HepG2 (cell line): ENCODE results near the gene IL17C. TPM values are rescaled to one million over a fixed set of nuclear protein-coding genes. Genes with fewer than 3 reads are reported as not detected.
A peak's percentile ranks its signal among the peaks of the same experiment; 100 is the strongest.

ENCODE experiments used
- CAMTA2 ChIP-seq: sonication (generic); formaldehyde crosslinking; IDR thresholded peaks from 2 replicates; pipeline ENCODE4 v1.4.0; 2020; ENCODE audit warnings: mild to moderate bottlenecking, missing genetic modification reagents, borderline replicate concordance
- CBFB ChIP-seq: sonication (generic); formaldehyde crosslinking; IDR thresholded peaks from 2 replicates; pipeline ENCODE4 v1.4.0; 2020; ENCODE audit warnings: missing genetic modification reagents
- EP300 ChIP-seq, 3 experiments: sonication (generic) in 1 of 3; formaldehyde crosslinking in 1 of 3; IDR thresholded peaks; 2 replicates each; pipeline versions ENCODE4 v1.5.1 to v1.6.1; 2011 to 2020; ENCODE audit warnings: low read depth in 2 of 3, low read length in 2 of 3, borderline replicate concordance in 1 of 3, improper control_type of control experiment in 1 of 3, mild to moderate bottlenecking in 1 of 3, missing genetic modification reagents in 1 of 3, moderate library complexity in 1 of 3
- HNRNPL ChIP-seq: fragments of 200-400 bp; formaldehyde crosslinking; IDR thresholded peaks from 2 replicates; pipeline ENCODE4 v1.6.1; 2017; ENCODE audit warnings: mild to moderate bottlenecking, low read depth, low read length
- HNRNPUL1 ChIP-seq: fragments of 200-400 bp; formaldehyde crosslinking; IDR thresholded peaks from 2 replicates; pipeline ENCODE4 v1.6.1; 2017; ENCODE audit warnings: low read depth, mild to moderate bottlenecking, low read length, moderate library complexity
- HOXA3 ChIP-seq: sonication (generic); formaldehyde crosslinking; IDR thresholded peaks from 2 replicates; pipeline ENCODE4 v1.5.0; 2020; ENCODE audit warnings: missing genetic modification reagents
- KAT7 ChIP-seq: IDR thresholded peaks from 2 replicates; pipeline ENCODE4 v1.6.1; 2018; ENCODE audit warnings: borderline replicate concordance, missing compliant biosample characterization
- MEIS2 ChIP-seq: sonication (generic); formaldehyde crosslinking; IDR thresholded peaks from 2 replicates; pipeline ENCODE4 v1.9.0; 2021; ENCODE audit warnings: mild to moderate bottlenecking, missing genetic modification reagents
- PHF8 ChIP-seq: sonication (generic); formaldehyde crosslinking; IDR thresholded peaks from 2 replicates; pipeline ENCODE4 v1.5.0; 2020; ENCODE audit warnings: missing genetic modification reagents
- POLR2AphosphoS2 ChIP-seq: IDR thresholded peaks from 2 replicates; pipeline ENCODE4 v1.6.1; 2011; ENCODE audit warnings: low read depth, low read length, improper control_type of control experiment
- RXRA ChIP-seq: sonication (generic); formaldehyde crosslinking; IDR thresholded peaks from 2 replicates; pipeline ENCODE4 v1.5.1; 2020; ENCODE audit warnings: missing genetic modification reagents
- SP2 ChIP-seq: sonication (generic); formaldehyde crosslinking; IDR thresholded peaks from 2 replicates; pipeline ENCODE4 v1.5.1; 2020; ENCODE audit warnings: mild to moderate bottlenecking, missing genetic modification reagents
- SRSF1 ChIP-seq: fragments of 200-400 bp; formaldehyde crosslinking; optimal IDR thresholded peaks from 2 replicates; pipeline ENCODE3; 2017; ENCODE audit warnings: mild to moderate bottlenecking, low read depth, low read length, moderate library complexity
- SRY ChIP-seq: sonication (generic); formaldehyde crosslinking; IDR thresholded peaks from 2 replicates; pipeline ENCODE4 v1.8.0; 2022; ENCODE audit warnings: mild to moderate bottlenecking, missing genetic modification reagents
- THYN1 ChIP-seq: sonication (generic); formaldehyde crosslinking; IDR thresholded peaks from 2 replicates; pipeline ENCODE4 v1.8.1; 2023; ENCODE audit warnings: low read depth, mild to moderate bottlenecking, moderate library complexity, missing genetic modification reagents, borderline replicate concordance
- ZNF331 ChIP-seq: sonication (generic); formaldehyde crosslinking; IDR thresholded peaks from 2 replicates; pipeline ENCODE4 v1.4.0; 2020; ENCODE audit warnings: missing genetic modification reagents
- ZNF33B ChIP-seq: sonication (generic); formaldehyde crosslinking; IDR thresholded peaks from 2 replicates; pipeline ENCODE4 v1.5.1; 2020; ENCODE audit warnings: mild to moderate bottlenecking, missing genetic modification reagents
- ZNF350 ChIP-seq: sonication (generic); formaldehyde crosslinking; IDR thresholded peaks from 2 replicates; pipeline ENCODE4 v1.4.0; 2020; ENCODE audit warnings: mild to moderate bottlenecking, low read depth, missing genetic modification reagents, borderline replicate concordance
- ZNF567 ChIP-seq: sonication (generic); formaldehyde crosslinking; IDR thresholded peaks from 2 replicates; pipeline ENCODE4 v1.8.1; 2023; ENCODE audit warnings: mild to moderate bottlenecking, missing genetic modification reagents, borderline replicate concordance
- ZNF619 ChIP-seq: sonication (generic); formaldehyde crosslinking; IDR thresholded peaks from 2 replicates; pipeline ENCODE4 v1.4.0; 2020; ENCODE audit warnings: mild to moderate bottlenecking, missing genetic modification reagents
- polyA plus RNA-seq, 8 experiments: library from polyadenylated mRNA; depleted of rRNA in 3 of 8; stranded (reverse) in 7 of 8; unstranded in 1 of 8; fragments of >200 nt; fragmentation: Illumina TruSeq in 4 of 8; extraction: Trizol in 4 of 8; gene quantifications; 2 replicates each; pipeline versions ENCODE4 v1.2.1 to v1.2.3, GENCODE V29; 2011 to 2016; ENCODE audit warnings: low read depth in 4 of 8, missing spikeins in 1 of 8, mixed read lengths in 1 of 8; ENCODE audit not compliant: insufficient read depth in 1 of 8
- total RNA-seq, 5 experiments: library from RNA; depleted of rRNA; stranded (reverse); fragments of >200 nt; fragmentation: Illumina TruSeq; extraction: Trizol; gene quantifications; 2 replicates each; pipeline ENCODE4 v1.2.3, GENCODE V29; 2016; ENCODE audit warnings: low read depth in 1 of 5
- TF ChIP-seq, protein P1 (sequence below): sonication (generic); formaldehyde crosslinking; IDR thresholded peaks from 2 replicates; pipeline ENCODE4 v1.4.0; 2020; ENCODE audit warnings: missing genetic modification reagents
- TF ChIP-seq, protein P2 (sequence below), 2 experiments: sonication (generic) in 1 of 2; formaldehyde crosslinking in 1 of 2; IDR thresholded peaks; 2 replicates each; pipeline versions ENCODE4 v1.4.0 to v1.6.1; 2016 to 2020; ENCODE audit warnings: borderline replicate concordance in 1 of 2, low read depth in 1 of 2, mild to moderate bottlenecking in 1 of 2, missing genetic modification reagents in 1 of 2

The IL17C gene
- total and polyA plus RNA-seq, 2 of the 13 experiments (the other 11 are each of a cell fraction or from before 2014, with no cell fraction given), result not detected

DNA sequence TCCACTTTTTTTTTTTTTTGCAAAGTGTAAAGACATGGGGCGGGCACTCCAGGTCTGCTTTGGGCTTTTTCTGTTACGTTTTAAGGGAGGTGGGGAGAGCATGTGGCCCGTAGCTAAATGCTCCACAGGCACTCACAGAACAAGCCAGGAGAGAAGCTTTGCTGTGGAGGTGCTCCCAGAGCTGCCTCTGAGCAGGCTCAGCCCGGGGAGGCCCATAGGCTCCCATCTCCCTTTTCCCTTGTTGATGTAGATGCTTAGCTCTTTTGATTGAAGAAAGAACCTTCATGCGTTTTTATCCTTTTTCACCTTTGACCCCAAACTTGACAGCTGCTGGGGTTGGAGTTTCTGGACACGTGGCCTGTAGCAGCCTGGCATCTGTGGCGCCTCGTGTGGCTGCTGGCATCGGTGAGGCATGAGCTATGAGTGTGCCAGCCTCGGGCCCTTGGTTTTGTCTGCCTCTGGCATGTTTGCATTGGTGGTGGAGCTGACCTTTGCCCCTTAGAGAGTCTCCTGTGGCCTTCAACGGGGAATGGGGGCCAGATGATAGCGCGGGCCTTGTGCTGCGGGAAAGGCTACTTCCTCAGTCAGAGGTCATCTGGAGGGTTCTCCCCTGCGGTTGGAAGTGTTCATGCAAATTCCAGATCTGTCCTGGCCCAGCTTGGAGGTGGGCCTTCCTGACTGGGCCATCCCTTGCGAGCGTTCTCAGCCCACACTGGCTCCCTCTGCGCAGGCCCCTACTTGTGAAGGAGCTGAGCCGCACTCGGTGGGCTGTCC is 20.0 kb upstream of the IL17C start (continued):
- TF ChIP-seq KAT7 (CRISPR knock-in tag) (no peak), SRSF1 (no peak), CBFB (CRISPR knock-in tag) (peak; percentile 72), SRY (CRISPR knock-in tag) (0 out of 2 replicates have a peak, but pooled peaks have one; percentile 45), ZNF33B (CRISPR knock-in tag) (0 out of 2 replicates have a peak, but pooled peaks have one; percentile 36), HNRNPL (peak; percentile 100), ZNF350 (CRISPR knock-in tag) (peak; percentile 84; the same call in 1 of the 2 replicates), POLR2AphosphoS2 (no peak), PHF8 (CRISPR knock-in tag) (peak; percentile 28; the same call in 1 of the 2 replicates), ZNF619 (CRISPR knock-in tag) (peak; percentile 60; the same call in 1 of the 2 replicates), CAMTA2 (CRISPR knock-in tag) (0 out of 2 replicates have a peak, but pooled peaks have one; percentile 51), THYN1 (CRISPR knock-in tag) (no peak), EP300 (IDR thresholded peaks at IDR 0.05; ENCODE audit: low read depth in 2 of 2, low read length in 2 of 2) (peak in 1 of 2 experiments; percentile 53; a peak in 1 of 4 replicates), EP300 (CRISPR knock-in tag; IDR thresholded peaks at IDR 0.05; ENCODE audit: borderline replicate concordance) (peak; percentile 20; the same call in 1 of the 2 replicates), HOXA3 (CRISPR knock-in tag) (peak; percentile 84), RXRA (CRISPR knock-in tag) (peak; percentile 92), SP2 (CRISPR knock-in tag) (no peak), ZNF567 (CRISPR knock-in tag) (peak; percentile 35; the same call in 1 of the 2 replicates), ZNF331 (CRISPR knock-in tag) (peak; percentile 84; the same call in 1 of the 2 replicates), MEIS2 (CRISPR knock-in tag) (0 out of 2 replicates have a peak, but pooled peaks have one; percentile 29), HNRNPUL1 (no peak)
- TF ChIP-seq, protein P1, sequence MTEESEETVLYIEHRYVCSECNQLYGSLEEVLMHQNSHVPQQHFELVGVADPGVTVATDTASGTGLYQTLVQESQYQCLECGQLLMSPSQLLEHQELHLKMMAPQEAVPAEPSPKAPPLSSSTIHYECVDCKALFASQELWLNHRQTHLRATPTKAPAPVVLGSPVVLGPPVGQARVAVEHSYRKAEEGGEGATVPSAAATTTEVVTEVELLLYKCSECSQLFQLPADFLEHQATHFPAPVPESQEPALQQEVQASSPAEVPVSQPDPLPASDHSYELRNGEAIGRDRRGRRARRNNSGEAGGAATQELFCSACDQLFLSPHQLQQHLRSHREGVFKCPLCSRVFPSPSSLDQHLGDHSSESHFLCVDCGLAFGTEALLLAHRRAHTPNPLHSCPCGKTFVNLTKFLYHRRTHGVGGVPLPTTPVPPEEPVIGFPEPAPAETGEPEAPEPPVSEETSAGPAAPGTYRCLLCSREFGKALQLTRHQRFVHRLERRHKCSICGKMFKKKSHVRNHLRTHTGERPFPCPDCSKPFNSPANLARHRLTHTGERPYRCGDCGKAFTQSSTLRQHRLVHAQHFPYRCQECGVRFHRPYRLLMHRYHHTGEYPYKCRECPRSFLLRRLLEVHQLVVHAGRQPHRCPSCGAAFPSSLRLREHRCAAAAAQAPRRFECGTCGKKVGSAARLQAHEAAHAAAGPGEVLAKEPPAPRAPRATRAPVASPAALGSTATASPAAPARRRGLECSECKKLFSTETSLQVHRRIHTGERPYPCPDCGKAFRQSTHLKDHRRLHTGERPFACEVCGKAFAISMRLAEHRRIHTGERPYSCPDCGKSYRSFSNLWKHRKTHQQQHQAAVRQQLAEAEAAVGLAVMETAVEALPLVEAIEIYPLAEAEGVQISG, result peak; percentile 76
- TF ChIP-seq, protein P2, sequence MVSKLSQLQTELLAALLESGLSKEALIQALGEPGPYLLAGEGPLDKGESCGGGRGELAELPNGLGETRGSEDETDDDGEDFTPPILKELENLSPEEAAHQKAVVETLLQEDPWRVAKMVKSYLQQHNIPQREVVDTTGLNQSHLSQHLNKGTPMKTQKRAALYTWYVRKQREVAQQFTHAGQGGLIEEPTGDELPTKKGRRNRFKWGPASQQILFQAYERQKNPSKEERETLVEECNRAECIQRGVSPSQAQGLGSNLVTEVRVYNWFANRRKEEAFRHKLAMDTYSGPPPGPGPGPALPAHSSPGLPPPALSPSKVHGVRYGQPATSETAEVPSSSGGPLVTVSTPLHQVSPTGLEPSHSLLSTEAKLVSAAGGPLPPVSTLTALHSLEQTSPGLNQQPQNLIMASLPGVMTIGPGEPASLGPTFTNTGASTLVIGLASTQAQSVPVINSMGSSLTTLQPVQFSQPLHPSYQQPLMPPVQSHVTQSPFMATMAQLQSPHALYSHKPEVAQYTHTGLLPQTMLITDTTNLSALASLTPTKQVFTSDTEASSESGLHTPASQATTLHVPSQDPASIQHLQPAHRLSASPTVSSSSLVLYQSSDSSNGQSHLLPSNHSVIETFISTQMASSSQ (IDR thresholded peaks at IDR 0.05; ENCODE audit: low read depth), result no peak
- TF ChIP-seq, protein P2 (CRISPR knock-in tag; IDR thresholded peaks at IDR 0.05; ENCODE audit: borderline replicate concordance), result peak; percentile 55; the same call in 1 of the 2 replicates
